NCI-H2196 treated with DMSO at 0.1 percent for 48 hours (cell line): Measurements from ENCODE around the gene SNX25.
A peak's percentile ranks its signal among the peaks of the same experiment; 100 is the strongest.

ENCODE experiments used
- DNase-seq: peaks from one replicate; lab custom pipeline; 2025; ENCODE audit not compliant: unreplicated experiment; lab: John Stamatoyannopoulos, UW

SNX25 gene

DNA sequence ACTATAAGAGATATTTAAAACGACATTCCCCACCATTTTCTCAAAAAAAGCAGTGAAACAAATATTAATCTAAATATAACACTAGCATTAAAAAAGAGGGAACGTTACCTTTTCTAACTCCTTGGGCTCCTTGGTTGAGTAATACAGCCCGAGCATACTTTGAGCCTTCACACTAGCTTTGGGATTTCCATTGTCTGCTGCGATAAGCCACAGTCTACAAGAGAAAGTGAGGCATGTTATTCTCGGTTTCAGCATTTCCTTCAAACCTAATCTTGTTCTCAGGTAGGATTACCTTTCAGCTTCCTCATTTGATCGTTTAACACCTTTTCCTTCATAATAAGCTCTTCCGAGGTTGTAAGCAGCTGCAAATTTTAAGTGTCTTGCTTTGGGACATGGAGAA, 164.6 kb downstream of the SNX25 start:
- DNase-seq: no peak

DNA sequence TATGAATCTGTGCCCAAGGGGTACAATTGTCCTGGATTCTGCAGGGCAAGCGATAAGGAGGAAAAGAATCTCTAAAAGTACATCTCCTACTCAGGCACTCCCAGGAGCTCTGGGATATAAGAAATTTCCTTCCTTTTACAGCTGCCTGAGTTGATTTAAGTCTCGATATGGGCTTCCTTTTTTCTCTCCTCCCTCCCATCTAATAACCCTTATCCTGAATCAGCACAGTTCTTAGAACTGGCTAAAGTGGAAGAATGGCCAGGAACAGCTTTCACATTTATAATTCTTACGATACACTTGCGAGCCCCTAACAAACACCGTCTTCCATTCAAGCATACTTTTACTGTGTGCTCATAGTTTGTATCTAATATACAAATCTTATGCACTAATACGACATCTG, 165.2 kb downstream of the SNX25 start:
- DNase-seq: no peak

DNA sequence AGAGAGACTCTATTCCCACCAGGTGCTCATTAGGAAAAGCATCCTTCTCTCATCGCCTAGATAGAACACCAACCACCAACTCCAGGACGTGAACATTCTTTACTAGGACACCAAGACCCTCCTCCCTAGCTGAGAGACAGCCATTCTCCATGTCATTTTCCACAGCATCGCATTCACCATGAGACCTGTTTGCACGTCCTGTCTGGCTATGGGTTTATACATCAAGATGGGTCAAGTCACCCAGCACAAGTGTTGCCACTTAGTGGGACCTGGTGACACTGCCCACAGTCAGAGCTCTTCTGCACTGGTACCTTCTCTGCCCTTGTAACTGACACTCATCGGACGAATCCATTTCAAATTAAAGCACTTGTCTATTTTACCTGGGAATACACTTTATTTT, 168.9 kb downstream of the SNX25 start:
- DNase-seq: no peak

DNA sequence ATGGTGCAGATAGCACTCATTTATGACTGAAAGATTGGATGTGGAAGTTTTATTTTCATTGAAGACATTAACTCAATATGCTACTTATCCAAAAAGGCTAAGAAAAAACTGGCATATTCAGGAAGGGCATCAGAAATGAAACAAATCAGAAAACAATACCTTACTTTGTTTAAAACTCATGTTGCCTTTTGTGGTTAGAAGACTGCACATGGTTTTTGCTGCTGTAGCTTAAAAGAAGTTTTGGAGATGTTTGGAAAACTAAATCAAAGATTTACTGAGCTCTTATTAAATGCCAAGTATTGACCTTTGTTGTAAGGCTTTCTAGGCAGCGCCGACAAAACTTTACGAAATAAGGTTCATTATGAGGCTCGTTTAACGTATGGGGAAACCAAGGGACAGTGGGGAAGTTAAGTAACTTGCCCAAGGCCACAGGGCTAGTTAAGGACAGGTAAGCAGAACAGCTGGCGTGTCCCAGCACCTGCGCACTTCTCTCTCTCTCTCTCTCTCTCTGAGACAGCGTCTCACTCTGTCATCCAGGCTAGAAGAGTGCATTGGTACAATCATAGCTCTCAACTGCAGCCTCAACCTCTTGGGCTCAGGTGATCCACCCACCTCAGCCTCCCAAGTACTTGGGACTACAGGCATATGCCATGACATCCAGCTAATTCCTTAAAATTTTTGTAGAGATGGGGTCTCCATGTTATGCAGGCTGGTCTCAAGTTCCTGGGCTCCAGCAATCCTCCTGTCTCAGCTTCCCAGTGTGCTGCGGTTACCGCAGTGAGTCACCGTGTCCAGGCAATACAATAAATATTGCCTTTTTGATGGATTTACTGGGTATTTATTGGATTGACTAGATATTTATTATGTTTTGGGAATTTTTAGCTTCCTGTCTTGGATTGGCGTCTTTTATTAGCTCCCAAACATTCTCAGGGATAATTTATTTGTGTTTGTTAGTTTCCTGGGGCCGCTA, 170.2 kb downstream of the SNX25 start:
- DNase-seq: no peak

DNA sequence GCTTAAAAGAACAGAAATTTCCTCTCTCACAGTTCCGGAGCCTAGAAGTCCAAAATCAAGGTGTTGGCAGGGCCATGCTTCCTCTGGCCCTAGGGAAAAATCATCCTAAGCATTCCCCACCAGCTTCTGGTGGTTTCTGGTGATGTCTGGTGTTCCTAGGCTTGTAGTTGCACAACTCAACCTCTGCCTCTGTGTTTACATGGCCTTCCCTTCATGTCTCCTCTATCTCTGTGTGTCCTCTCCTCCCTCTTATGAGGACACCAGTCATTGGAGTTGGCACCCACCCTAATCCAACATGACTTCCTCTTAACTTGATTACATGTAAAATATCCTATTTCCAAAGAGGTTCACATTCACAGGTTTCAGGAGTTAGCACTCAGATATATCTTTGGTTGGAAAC, 170.9 kb downstream of the SNX25 start:
- no peak for DNase-seq

DNA sequence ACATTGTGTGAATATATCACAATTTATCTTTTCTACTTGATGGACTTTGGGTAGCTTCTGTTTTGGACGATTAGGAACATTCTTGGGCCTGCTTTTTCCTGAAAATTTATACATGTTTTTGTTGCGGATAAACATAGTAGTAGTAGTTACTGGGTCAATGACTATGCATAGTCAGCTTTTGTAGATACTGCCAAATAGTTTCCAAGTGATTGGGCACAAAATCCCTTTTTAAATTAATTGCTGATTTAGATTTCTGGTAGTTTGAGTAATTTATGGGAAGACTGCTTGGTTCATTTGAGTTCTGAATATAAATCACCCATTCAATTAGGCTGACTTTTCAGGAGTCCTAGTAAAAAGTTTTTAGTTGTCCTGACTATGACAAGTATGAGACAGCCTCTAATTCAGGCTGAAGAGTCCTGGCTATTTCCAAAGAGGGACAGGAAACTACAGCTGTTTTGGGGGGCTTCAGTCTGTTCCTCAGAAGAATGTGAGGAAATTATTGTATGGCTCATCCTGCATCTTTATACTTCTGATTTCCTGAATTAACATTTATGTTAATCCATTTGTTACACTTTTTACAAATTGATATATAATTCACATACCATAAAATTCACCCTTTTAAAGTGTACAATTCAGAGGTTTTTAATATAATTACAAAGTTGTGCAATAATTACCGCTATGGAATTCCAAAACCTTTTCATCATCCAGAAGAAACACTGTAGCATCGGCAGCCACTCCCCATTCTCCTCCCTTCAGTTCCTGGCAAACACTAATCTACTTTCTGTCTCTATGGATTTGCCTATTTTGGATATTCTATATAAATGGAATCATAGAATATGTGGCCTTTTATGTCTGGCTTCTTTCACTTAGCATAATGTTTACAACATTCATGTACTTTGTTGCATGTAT, 172.1 kb downstream of the SNX25 start:
- DNase-seq: no peak

DNA sequence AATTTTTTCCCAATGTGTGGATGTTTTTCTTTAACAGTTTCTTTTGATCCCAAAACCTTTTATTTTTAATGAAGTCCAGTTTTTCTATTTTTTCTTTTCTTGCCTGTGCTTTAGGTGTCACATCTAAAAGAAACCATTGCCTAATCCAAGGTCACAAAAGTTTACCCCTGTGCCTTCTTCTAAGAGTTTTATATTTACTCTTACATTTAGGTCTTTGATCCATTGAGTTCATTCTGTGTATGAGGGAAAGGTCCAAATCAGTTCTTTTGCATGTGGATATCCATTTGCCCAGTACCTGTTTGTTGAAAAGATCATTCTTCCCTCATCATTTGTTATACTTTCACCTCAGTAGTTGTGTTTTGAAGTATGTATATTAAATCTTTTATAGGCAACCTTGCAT, 173.4 kb downstream of the SNX25 start:
- no peak for DNase-seq

DNA sequence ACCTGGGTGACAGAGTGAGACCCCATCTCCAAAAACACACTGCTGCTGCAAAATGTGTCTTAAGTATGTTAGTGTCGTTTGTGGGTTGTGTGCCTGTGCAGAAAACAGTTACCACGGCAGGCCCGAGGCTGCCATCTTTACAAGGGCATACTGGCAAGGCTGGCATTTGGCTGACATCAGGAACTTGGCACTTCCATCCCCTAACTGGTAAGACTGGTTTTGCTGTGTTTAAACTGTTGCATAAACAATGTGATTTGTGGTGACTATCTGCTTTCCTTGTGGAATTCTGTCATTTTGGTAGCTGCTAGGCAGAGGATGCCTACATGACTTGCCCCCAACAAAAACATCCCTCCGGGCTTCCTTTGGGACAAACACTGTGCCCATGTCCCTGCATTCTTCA, 174.1 kb downstream of the SNX25 start:
- DNase-seq: no peak

DNA sequence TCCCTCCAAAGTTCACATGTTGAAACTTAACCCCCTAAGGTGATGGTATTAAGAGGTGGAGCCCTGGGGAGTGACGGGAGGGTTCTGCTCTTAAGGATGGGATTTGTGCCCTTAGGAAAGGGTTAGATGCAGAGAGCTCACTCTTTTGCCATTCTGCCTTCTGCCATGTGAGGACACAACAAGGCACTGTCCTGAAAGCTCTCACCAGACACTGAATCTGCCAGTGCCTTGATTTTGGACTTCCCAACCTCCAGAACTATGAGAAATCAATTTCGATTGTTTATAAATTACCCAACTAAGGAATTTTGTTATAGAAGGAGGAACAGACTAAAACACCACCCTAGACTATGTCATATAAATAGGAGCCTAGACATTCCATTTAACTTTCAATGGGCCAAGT, 174.7 kb downstream of the SNX25 start:
- no peak for DNase-seq

DNA sequence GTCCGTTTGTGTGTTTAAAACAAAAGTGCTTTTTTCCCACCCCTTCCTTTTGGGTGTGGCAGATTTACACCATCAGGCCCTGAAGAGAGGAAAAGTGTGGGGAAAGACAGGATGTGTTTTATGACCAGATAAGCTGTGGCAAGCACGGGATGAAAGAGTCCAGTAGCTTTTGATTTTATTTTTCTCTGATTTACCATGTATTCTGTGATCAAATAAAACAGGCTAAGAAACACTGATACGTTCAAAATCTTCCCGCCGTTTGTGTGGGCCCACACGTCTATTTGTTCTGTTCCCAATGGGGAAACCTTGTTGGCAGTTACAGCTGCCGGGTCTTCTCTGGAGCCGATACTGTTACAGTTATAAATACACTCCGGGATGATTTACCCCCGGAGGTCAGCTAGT, 175.5 kb downstream of the SNX25 start:
- no peak for DNase-seq

DNA sequence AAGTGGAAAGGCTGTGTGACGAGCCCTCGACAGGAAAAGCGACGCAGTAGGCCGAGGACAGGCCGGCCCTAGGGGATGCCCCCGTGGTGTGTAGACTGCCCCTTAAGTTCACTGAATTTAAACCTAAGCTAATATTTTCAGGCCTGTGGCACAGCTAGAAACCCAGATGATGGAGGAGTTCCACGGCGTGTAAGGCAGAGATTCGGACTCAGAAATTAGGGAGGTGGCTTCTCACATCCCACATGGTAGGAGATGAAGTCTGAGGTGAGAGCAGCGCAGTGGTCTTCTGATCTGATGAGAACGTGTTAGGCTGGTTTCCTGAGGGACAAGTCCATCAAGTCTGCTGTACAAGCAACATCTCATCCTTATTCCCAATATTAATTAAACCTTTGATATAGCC, 178.6 kb downstream of the SNX25 start:
- DNase-seq: no peak

DNA sequence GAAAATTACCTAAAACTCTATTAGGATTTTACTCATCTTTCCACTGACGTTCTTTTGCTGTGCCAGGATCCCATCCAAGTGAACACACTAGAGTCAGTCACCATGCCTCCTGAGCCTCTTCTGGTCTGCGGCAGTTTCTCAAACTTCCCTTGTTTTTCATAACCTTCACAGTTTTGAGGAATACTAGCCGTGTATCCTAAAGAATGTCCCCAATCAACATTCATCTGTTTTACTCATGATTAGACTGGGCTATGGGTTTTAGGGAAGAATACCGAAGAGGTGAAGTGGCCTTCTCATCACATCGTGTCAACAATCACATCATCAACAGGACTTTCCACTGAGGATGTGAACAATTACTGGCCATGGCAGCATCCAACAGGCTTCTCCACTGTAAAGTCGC, 181.5 kb downstream of the SNX25 start:
- DNase-seq: no peak

DNA sequence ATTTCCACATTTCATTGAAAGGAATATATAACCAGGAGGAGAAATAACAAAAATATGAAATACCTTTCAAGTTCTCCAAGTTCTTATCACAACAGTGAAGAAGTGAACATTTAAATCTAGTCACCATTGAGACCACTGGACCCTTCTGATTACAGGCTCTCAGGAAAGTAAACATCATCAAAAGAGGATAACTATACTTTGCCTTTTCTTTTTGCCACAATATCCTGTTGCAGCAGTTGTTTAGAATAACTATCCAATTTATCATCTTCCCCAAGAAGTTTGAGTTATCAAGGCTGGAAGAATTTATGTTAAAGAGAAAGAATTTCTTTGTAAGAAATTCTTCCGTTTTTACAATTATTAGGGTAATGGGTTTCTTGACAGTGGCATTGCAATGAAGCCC, 182.8 kb downstream of the SNX25 start:
- no peak for DNase-seq

DNA sequence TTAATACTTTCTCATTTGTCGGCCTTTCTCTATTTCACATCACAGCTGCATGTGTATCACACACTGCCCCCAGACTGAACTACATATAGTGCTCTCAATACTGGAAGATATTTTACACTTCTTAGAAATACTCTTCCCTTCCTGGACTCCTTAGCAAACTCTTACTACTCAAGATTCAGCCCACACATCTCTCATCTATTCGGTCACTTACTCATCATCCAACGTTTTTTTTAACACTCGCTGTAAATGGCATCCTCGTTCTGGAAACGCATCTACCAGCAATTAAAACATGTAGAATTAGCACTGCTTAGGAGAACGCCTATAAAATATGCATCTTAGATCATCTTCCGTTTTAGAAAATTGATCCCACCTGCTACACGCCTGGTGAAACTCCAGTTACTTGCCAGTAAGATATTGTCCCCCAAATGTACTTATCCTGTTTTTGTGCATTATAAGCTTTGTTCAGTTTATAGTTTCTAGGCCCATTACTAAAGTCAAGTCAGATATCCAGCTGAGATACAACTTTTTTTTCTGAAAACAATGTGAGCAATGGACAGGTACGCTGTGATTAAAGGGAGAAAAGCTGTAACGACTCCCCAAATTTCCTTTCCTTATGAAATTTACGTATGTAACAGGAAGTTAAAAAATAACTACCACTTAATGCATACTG, 185.3 kb downstream of the SNX25 start:
- DNase-seq: no peak

DNA sequence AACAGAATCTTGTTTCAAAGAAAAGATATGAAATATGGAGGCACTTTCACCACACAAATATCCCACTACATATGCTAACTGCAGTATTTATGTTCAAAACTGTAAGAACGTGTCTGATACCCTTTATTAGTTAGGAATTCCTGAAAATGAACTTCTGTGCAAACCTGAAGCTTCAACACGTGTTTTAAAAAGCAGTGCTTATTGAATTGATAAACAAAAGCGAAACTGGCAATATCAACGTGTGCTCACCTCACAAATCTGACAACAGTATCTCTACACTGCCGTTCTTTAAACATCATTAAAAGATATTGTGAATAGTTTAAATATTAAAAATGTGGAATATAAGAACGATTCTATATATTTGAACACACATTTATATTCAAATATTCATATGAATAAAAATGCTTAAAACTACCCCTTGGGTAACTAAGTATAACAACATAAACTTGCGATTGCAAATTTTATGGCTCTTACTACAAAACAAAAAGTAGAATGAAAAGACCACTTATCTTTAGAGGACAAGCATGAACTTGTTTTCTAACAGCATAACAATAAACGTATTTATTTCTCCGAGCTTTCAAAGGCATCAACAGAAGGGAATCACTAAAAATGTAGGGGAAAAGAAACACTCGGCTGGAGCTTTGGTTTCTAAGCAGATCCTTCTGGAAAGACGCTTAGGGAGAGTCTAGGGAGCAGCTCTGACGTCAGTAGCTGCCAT, 186.0 kb downstream of the SNX25 start, which contains the start of gene LRP2BP:
Gene LRP2BP (minus strand): TSS at position 687 of the 718 bp plus-strand sequence. CDS start 17,738 bp downstream, outside the sequence.
- DNase-seq: no peak

DNA sequence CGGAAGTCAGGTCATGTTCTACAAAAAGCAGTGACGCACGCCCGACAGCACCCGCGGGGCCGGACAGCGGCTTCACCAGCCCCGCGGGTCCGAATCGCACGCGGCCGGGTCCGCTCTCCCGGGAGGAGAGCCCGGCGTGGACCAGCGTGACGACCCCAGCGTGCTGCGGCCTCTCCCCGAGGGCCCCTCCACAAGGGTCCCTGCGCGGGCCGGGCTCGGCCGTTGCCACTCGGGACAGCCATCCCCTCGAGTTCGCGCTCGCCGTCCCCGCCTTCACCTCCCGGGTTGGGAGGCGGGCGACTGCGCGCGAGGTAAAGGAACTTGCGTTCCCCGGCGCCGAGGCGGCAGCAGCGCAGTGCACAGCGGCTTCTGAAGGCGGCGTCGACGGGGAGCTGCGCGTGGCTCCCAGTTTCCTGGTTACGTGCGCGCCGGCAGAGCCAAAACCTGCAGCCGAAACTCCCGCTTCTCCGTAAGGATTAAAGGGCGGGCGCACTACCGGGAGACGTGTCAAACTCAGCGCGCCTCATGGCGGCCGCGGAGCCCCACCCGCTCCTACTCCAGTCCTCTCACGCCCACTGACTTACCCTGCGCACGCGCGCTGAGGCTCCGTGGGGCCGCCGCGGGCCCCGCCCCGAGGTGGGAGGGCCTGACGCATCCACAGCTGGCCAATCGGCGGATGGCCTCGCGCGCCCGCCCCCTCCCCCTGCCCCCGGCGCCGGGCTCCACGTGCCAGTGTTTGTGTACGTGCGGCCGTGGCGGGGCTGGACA, 186.7 kb downstream of the SNX25 start:
- DNase-seq: peak; percentile 67

DNA sequence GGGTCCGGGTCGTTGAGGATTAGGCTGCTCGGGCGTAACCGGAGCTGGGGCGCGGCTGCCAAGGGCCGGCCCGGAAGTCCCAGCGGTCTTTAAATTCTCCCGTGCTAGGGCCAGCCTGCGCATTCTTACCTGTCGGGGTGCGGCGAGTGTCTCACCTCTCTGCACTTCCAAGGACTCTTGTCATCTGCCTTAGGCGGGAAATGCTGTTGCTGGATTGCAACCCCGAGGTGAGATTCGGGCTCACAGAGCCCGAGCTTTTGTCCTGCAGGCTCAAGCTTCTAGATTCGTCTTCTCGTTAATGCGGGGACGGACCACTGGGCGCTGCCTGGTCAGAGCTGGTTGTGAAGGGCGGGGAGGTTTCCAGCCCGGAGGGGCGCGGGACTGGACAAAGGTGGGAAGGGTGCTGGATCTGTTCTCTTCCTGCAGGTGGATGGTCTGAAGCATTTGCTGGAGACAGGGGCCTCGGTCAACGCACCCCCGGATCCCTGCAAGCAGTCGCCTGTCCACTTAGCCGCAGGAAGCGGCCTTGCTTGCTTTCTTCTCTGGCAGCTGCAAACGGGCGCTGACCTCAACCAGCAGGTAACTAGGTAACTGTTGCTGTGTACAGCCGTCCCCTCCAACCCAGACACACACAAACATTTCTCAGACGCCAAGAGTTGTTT, 187.5 kb downstream of the SNX25 start, which contains the start of gene ANKRD37:
Gene ANKRD37 (plus strand): TSS at position 118 of the 662 bp plus-strand sequence. CDS start 83 bp downstream, at position 201.
- DNase-seq: peak; percentile 33

DNA sequence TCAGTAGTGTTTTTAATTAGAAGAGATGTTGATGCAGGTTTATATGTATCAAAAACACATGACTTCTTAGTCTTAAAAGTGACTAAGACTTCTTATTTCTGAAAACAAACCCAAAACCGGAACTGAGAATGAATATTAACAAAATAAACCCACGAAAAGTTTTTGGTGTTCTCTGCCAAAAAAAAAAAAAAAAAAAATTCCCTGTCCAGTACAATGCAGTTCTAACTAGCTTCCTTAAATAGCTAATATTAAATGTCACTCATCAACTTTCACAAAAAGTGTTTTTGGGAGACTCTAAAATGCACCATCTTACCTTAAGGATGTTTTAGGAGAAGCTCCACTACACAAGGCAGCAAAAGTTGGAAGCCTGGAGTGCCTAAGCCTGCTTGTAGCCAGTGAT, 189.2 kb downstream of the SNX25 start:
- DNase-seq: no peak

DNA sequence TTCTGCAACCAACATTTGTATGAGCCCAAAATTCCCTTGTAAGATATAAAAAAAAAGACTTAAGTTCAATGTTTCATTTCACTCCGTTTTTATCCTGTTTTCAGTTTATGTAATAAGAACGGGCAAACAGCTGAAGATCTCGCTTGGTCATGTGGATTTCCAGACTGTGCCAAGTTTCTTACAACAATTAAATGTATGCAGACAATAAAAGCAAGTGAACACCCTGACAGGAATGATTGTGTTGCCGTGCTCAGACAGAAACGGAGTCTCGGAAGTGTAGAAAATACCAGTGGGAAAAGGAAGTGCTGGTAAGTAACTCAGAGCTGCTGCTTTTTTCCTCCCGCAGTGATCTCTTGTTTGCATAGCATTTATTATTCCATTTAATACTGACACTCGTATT, 190.1 kb downstream of the SNX25 start:
- DNase-seq: no peak
